A673 (cell line): ENCODE results near the gene EPHA5.

Source experiments
- CTCF ChIP-seq: fragments of 300-800, 200-600 bp; sonication (generic); conservative IDR thresholded peaks from 2 replicates; pipeline ENCODE4 v1.5.1; 2017; ENCODE audit warnings: low read depth, mild to moderate bottlenecking, antibody characterized with exemption, low read length, moderate library complexity, mixed read lengths
- EZH2 ChIP-seq: fragments of 200-600 bp; sonication (generic); IDR thresholded peaks from 2 replicates; pipeline ENCODE4 v1.6.1; 2017; ENCODE audit warnings: borderline replicate concordance, low read depth, mild to moderate bottlenecking, mixed read lengths, antibody characterized with exemption, low read length; ENCODE audit not compliant: poor library complexity, severe bottlenecking

DNA sequence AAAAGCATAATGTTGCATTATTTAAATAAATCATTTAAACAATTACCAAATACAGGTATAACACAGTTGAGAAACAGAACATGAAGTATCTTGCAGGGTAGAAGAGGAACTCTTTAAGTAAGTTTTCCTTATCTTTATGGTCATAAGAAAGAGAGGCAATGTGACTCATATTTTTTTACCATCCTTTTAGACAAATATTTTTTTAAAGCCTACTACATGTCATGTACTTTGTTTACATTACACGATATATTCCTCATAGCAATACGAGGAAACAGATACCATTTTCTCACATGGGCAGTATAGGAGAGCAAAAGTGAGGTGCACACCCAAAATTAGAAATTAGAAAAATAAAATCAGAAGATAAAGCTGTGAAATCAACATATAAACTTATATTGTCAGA is 49.3 kb upstream of the EPHA5 start:
- TF ChIP-seq CTCF (no peak), EZH2 (no peak)
